ENCODE data around the gene UBE2Q2.

DNA sequence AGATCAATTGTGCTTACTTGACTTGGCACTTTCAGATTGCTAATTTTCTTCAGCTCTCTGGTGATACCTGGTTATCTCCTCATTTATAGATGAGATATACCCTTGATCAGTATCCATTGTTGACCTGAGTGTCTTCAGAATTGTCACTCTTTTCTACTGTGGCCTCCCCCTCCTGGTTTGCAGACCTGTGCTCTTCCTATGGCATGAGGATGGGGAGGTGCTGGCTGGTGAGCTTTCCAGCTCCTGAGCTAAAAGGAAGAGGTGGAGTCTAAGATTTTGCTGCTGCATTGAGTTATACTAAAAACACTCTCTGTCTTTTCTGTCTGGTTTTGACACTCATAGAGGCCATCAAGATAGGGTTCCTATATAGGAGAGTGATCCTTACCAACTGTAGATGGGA is 23.7 kb downstream of the UBE2Q2 start:
- TF ChIP-seq CTCF (IDR thresholded peaks at IDR 0.05) (no peak), POLR2A (IDR thresholded peaks at IDR 0.05) (no peak)
